Keratinocyte (primary cell): Measurements from ENCODE around the gene KDM8.

Experiments
- CTCF ChIP-seq, 3 experiments: IDR thresholded peaks in 1 of 3; conservative IDR thresholded peaks in 1 of 3; optimal IDR thresholded peaks in 1 of 3; 2 replicates in 2 of 3; 3 replicates in 1 of 3; pipeline versions ENCODE3 to v1.5.1; 2011; ENCODE audit warnings: low read length in 3 of 3, mild to moderate bottlenecking in 3 of 3, moderate library complexity in 2 of 3, control low read depth in 1 of 3, inconsistent platforms in 1 of 3; ENCODE audit not compliant: insufficient read depth in 2 of 3; ENCODE audit errors: extremely low read depth in 1 of 3
- EZH2 ChIP-seq: IDR thresholded peaks from one replicate; pipeline ENCODE4 v1.6.1; 2012; ENCODE audit warnings: inconsistent platforms, mild to moderate bottlenecking, low read length, moderate library complexity

GRCh38 chr16:27258241-27258734, 55.0 kb downstream of the KDM8 start:
- no peak for TF ChIP-seq CTCF (optimal IDR thresholded peaks at IDR 0.05 in 1 of 3, IDR thresholded peaks at IDR 0.05 in 1 of 3, conservative IDR thresholded peaks at IDR 0.05 in 1 of 3; ENCODE audit: extremely low read depth in 1 of 3, insufficient read depth in 2 of 3, low read length in 3 of 3)
- no peak for TF ChIP-seq EZH2
